Fibroblast of skin of right biceps (primary cell): Measurements from ENCODE around the gene ZNF502.

Source experiments
- DNase-seq: peaks from one replicate; pipeline ENCODE4 v3.0.0-alpha.2; 2013

The ZNF502 gene

GRCh38 chr3:44771424-44772098 lies 59.1 kb downstream of the ZNF502 start:
- no peak for DNase-seq

GRCh38 chr3:44772099-44772442 lies 59.6 kb downstream of the ZNF502 start:
- no peak for DNase-seq
